HepG2 (cell line): ENCODE results near the gene TXNL4A. TPM values are rescaled to one million over a fixed set of nuclear protein-coding genes. Genes with fewer than 3 reads are reported as not detected.
A peak's percentile ranks its signal among the peaks of the same experiment; 100 is the strongest.

Experiments used
- ATAC-seq: fragments of 200-7000 bp; cut with Tn5 transposase; 3 replicates; pipeline ENCODE4 v1.9.1; 2020; ENCODE audit warnings: mild to moderate bottlenecking, moderate library complexity
- BruUV-seq: library from RNA; stranded (reverse); fragments of 400-500 nt; replicated peaks from 2 replicates; lab custom pipeline; 2021; lab: Mats Ljungman, UMichigan
- CTCF ChIA-PET: fragments of 300-600 bp; formaldehyde crosslinking; extraction: SDS; loops from one replicate; lab custom pipeline; 2021; ENCODE audit warnings: low total read pairs, inconsistent platforms, low intra/inter-chr PET ratio; lab: Yijun Ruan, JAX
- POLR2A ChIA-PET: fragments of 350-600 bp; sonication (Branson Sonifier 250); formaldehyde crosslinking; loops from one replicate; lab custom pipeline; 2020; ENCODE audit warnings: antibody characterized with exemption, inconsistent platforms; lab: Yijun Ruan, JAX
- DNase-seq: peaks from one replicate; pipeline ENCODE4 v3.0.0-alpha.2; 2015; ENCODE audit warnings: low spot score
- FAIRE-seq: peaks from 3 replicates; lab custom pipeline; 2011; peaks lifted over from hg19 to GRCh38; lab: Jason Lieb, UNC
- H2AFZ ChIP-seq: one replicate; pipeline ENCODE4 v1.6.1; 2011; ENCODE audit warnings: low read length, inconsistent platforms
- H3K27ac ChIP-seq: fragments of 300-600 bp; 3 replicates; pipeline ENCODE4 v1.8.0; 2011; ENCODE audit warnings: mixed run types, mild to moderate bottlenecking, mixed read lengths, low read length, inconsistent platforms; ENCODE audit not compliant: insufficient read depth; ENCODE audit errors: extremely low read length
- H3K27me3 ChIP-seq, 2 experiments: fragments of 200-600 bp in 1 of 2; 2 replicates in 1 of 2; 3 replicates in 1 of 2; pipeline versions ENCODE4 v1.6.0 to v1.8.0; 2011; ENCODE audit warnings: low read length in 2 of 2, mild to moderate bottlenecking in 2 of 2, moderate library complexity in 2 of 2, inconsistent platforms in 1 of 2; ENCODE audit not compliant: insufficient read depth in 2 of 2, control insufficient read depth in 1 of 2
- H3K36me3 ChIP-seq, 2 experiments: fragments of 200-600 bp in 1 of 2; replicated peaks in 1 of 2; 2 replicates in 1 of 2; 3 replicates in 1 of 2; pipeline versions ENCODE4 v1.5.1 to v1.8.0; 2011; ENCODE audit warnings: low read length in 2 of 2, inconsistent platforms in 1 of 2; ENCODE audit not compliant: insufficient read depth in 2 of 2, control insufficient read depth in 1 of 2
- H3K4me1 ChIP-seq: 2 replicates; pipeline ENCODE4 v1.5.1; 2012; ENCODE audit warnings: low read length, inconsistent platforms; ENCODE audit not compliant: insufficient read depth
- H3K4me2 ChIP-seq: 2 replicates; pipeline ENCODE4 v1.6.0; 2011; ENCODE audit warnings: low read depth, low read length, inconsistent platforms
- H3K4me3 ChIP-seq, 3 experiments: fragments of 200-600 bp in 1 of 3; sonication (generic), shearing (Covaris generic) in 1 of 3; replicated peaks in 1 of 3; 2 replicates each; pipeline ENCODE4 v1.5.1; 2011 to 2016; ENCODE audit warnings: low read length in 3 of 3, inconsistent platforms in 2 of 3, low read depth in 2 of 3, mild to moderate bottlenecking in 2 of 3, control low read depth in 1 of 3, mixed read lengths in 1 of 3; ENCODE audit not compliant: insufficient read depth in 1 of 3
- H3K79me2 ChIP-seq: one replicate; pipeline ENCODE4 v1.6.1; 2011; ENCODE audit warnings: low read length, inconsistent platforms; ENCODE audit not compliant: insufficient read depth
- H3K9ac ChIP-seq: 2 replicates; pipeline ENCODE4 v1.6.0; 2011; ENCODE audit warnings: mild to moderate bottlenecking, low read depth, low read length, inconsistent platforms; ENCODE audit not compliant: insufficient read depth
- H3K9me3 ChIP-seq: 2 replicates; pipeline ENCODE4 v1.5.1; 2012; ENCODE audit warnings: mild to moderate bottlenecking, low read length
- H4K20me1 ChIP-seq: 2 replicates; pipeline ENCODE4 v1.6.0; 2011; ENCODE audit warnings: inconsistent platforms, mild to moderate bottlenecking, low read length, moderate library complexity; ENCODE audit not compliant: insufficient read depth
- AKAP8 ChIP-seq: sonication (generic); formaldehyde crosslinking; IDR thresholded peaks from 2 replicates; pipeline ENCODE4 v1.5.1; 2020; ENCODE audit warnings: mild to moderate bottlenecking, missing genetic modification reagents
- AKNA ChIP-seq: sonication (generic); formaldehyde crosslinking; IDR thresholded peaks from 2 replicates; pipeline ENCODE4 v1.4.0; 2020; ENCODE audit warnings: missing genetic modification reagents, borderline replicate concordance
- RBM22 ChIP-seq: fragments of 200-400 bp; formaldehyde crosslinking; optimal IDR thresholded peaks from 2 replicates; pipeline ENCODE3; 2017; ENCODE audit warnings: mild to moderate bottlenecking, low read length, moderate library complexity
- ZSCAN30 ChIP-seq: sonication (generic); formaldehyde crosslinking; IDR thresholded peaks from 2 replicates; pipeline ENCODE4 v1.5.0; 2020; ENCODE audit warnings: mild to moderate bottlenecking, missing genetic modification reagents
- WGBS: methylation state at CpG from one replicate; pipeline ENCODE4 v1.1.6; 2017; ENCODE audit warnings: low lambda C conversion rate; 5-methylcytosine and 5-hydroxymethylcytosine counted together
- in situ Hi-C: cut with HindIII; loops from 2 replicates; pipeline ENCODE4 v1.10.0; 2017; ENCODE audit warnings: low pct_unique_long_range_greater_than_20kb; ENCODE audit not compliant: extremely low pct_ligation_motif_present
- intact Hi-C: fragments of 100-400 bp; cut with micrococcal nuclease; formaldehyde crosslinking; loops from one replicate; pipeline ENCODE4 v1.10.0; 2022; ENCODE audit not compliant: unreplicated experiment
- polyA plus RNA-seq, 8 experiments: library from polyadenylated mRNA; depleted of rRNA in 3 of 8; stranded (reverse) in 7 of 8; unstranded in 1 of 8; fragments of >200 nt; fragmentation: Illumina TruSeq in 4 of 8; extraction: Trizol in 4 of 8; gene quantifications; 2 replicates each; pipeline versions ENCODE4 v1.2.1 to v1.2.3, GENCODE V29; 2011 to 2016; ENCODE audit warnings: low read depth in 4 of 8, missing spikeins in 1 of 8, mixed read lengths in 1 of 8; ENCODE audit not compliant: insufficient read depth in 1 of 8
- total RNA-seq, 5 experiments: library from RNA; depleted of rRNA; stranded (reverse); fragments of >200 nt; fragmentation: Illumina TruSeq; extraction: Trizol; gene quantifications; 2 replicates each; pipeline ENCODE4 v1.2.3, GENCODE V29; 2016; ENCODE audit warnings: low read depth in 1 of 5

TXNL4A gene
- total and polyA plus RNA-seq, 2 of the 13 experiments (the other 11 are each of a cell fraction or from before 2014, with no cell fraction given) = 172 to 202 TPM

DNA sequence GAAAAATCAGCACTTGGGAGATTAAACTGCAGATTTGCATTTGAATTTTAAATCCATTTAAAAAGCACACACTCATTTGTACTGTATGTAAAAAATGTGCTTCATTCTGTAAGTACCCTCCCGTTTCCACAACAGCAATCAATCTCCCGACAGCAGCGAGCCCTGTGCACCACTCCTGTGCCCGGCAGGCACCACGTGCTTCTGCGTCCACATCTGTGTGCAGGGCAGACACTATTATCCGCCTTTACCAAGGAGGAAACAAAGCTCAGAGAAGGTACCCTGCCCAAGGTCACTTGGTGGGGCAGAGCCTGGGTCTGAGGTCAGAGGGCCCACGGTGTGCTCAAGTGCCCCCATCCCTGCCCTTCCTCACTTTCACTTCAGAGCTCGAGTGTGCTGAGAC lies 16.4 kb downstream of the TXNL4A start:
- Histone ChIP-seq H3K27me3 (no peaks in the 10 kb centered on the region), H3K36me3 (peaks cover 28 to 73% of the 10 kb centered on the region in 2 experiments), H2AFZ (no peak overlapping the region), H3K4me3 (no peak overlapping the region), H4K20me1 (peaks cover 28% of the 10 kb centered on the region), H3K79me2 (peaks cover 33% of the 10 kb centered on the region), H3K4me1 (peaks cover 9% of the 10 kb centered on the region; the same call in 1 of the 2 replicates), H3K4me2 (no peak overlapping the region), H3K27ac (no peak overlapping the region), H3K9ac (no peak overlapping the region), H3K9me3 (no peaks in the 10 kb centered on the region)
- no TSS peak for BruUV-seq
- in situ Hi-C loops (no loop called here), intact Hi-C loops (no loop called here)
- TF ChIP-seq AKAP8 (0 out of 2 replicates have a peak, but pooled peaks have one; percentile 27), RBM22 (peak; percentile 66), ZSCAN30 (CRISPR knock-in tag) (no peak), AKNA (CRISPR knock-in tag) (no peak)
- DNase-seq (no peak), ATAC-seq (no peak; the same call in 1 of the 3 replicates), FAIRE-seq (no peak)
- ChIA-PET POLR2A (interaction anchor here (1.0 kb wide), 1 partner anchor 13 kb away, joined by 3 read pairs; no protein-coding TSS in a partner anchor), CTCF (no interaction called here)
- 87% methylated on average over 9 of the region's 9 CpGs for WGBS
